NCI-H774 (cell line): ENCODE measurements around the gene PAXX.

Experiments used
- DNase-seq: peaks from one replicate; lab custom pipeline; 2025; lab: John Stamatoyannopoulos, UW

Gene PAXX

GRCh38 chr9:136991993-136992818 lies at the start of gene PAXX:
Gene PAXX (plus strand): TSS chr9:136992422. CDS start chr9:136992444, 22 bp downstream.
- peak; percentile 88 for DNase-seq

DNA sequence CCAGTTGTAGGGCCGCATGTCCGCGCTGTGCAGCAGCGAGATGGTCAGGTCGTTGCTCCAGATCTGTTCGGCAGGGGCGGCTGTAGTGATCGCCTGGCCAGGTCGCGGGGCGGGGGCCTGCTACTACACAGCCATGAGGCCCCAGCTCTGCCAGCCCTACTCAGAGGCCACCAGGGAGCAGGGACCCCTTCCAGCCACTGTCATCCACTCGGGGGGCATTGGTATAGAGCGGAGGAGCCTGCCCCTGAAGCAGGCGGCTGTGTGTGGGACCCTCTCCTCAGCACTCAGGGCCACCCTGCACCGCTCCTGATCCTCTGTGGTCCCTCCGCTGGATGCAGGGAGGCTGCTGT lies 49.4 kb upstream of the PAXX start:
- DNase-seq, result no peak

DNA sequence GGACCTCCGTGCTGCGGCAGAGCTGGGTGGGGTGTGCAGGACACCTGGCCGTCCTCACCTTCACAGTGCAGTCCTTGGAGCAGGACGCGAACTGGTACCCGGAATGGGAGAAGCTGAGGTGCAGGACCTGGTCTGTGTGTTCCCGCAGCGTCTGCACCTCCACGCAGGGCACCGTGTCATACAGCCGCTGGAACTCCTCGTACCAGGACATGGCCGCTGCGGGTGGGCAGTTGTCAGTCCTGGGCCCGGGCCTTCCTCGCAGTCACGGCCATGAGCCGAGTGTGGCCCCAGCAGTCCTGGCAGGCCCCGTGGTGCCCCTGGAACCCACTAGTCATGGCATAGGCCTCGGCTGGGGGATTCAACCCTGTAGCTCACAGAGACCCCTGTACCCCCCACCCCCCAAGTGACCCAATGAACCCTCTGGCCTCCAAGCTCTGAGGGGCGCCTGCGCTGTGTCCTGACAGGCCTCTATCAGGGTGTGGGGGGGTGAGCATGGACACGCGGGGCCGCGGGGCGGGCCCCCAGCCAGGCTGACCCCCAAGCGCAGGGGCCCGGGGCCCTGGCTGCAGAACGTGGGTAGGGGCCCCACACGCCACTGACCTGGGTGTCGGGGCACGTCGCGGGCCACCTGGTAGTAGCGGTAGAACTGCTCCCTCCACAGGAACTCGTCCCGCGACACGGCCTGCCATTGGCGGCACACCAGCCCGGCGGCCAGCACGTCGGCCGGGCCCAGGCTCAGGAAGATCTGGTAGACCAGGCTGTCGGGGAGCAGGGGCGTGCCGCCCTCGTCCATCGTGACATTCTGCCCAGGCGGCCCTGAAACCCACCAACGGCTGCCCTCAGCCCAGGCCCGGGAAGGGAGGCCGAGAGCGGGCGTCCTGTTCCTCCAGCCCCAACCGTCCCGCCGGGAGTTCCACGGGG lies 48.7 kb upstream of the PAXX start:
- no peak for DNase-seq

GRCh38 chr9:136944212-136944518 lies 48.1 kb upstream of the PAXX start:
- no peak for DNase-seq

DNA sequence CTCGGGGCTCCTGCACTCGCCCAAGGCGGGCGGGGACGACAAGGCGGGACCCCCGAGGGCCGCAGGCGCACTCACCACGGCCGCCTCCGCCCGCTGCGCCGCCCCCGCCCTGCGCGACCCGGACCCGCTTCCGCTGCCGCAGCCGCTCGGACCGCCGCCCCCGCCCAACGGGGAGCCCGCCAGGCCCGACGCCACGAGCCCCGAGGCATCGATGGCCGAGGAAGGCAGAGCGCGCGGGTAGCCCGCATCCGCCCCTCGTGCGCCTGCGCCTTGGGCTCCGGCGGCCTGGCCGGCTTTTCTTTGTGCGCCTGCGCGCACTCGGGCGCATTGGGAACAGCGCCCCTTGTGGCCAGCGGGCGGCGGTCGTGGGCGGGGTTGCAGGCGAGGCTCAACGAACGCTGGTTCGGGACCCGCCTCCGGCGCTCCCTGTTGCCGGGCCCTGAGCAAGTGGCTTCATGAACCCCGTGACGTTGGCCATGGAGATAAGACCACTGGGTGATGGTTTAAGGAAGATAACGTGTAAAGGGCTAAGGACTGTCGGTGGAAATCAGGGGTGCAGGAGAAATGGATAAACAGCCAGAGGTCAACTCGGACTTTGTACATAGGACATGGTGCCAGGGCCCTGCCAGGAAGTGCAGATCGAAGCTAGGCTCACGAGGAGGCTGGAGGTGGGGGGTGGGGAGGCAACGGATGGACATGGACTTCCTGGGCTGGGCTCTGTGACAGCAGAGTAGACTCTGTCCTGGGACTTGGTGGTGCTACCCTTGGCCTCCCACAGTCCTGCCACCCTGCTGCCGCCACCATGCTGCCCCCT lies 47.5 kb upstream of the PAXX start, which contains the start of the genes C8G and FBXW5:
Gene C8G (plus strand): TSS at position 725 of the 814 bp plus-strand sequence. CDS start 78 bp downstream, at position 803.
Gene FBXW5 (minus strand): TSS at position 220 of the 814 bp plus-strand sequence. CDS start 655 bp downstream, outside the sequence.
- peak; percentile 97 for DNase-seq

DNA sequence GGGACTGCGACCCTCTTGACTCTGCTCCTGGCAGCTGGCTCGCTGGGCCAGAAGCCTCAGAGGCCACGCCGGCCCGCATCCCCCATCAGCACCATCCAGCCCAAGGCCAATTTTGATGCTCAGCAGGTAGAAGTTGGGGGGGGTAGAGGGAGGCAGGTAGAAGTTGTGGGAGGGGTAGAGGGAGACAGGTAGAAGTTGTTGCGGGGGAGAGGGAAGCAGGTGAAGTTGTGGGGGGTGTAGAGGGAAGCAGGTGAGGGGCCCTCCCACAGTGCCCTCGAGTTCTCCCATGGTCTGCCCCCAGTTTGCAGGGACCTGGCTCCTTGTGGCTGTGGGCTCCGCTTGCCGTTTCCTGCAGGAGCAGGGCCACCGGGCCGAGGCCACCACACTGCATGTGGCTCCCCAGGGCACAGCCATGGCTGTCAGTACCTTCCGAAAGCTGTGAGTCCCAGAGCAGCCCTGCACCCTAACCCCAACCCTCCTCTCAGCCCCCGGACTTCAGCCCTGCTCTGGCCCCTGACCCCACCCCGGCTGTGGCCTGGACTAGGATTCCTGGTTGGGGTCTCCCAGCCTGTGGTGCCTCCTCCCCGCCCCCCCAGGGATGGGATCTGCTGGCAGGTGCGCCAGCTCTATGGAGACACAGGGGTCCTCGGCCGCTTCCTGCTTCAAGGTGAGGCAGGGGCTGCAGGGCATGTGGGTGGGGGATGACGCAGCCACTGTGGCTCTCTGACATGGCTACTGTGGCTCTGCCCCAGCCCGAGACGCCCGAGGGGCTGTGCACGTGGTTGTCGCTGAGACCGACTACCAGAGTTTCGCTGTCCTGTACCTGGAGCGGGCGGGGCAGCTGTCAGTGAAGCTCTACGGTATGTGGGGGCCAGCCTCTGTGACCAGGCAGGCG lies 46.6 kb upstream of the PAXX start:
- DNase-seq, result no peak

- DNase-seq, result no peak
Measured at GRCh38 chr9:136946228-136947027, 45.8 kb upstream of the PAXX start.

DNA sequence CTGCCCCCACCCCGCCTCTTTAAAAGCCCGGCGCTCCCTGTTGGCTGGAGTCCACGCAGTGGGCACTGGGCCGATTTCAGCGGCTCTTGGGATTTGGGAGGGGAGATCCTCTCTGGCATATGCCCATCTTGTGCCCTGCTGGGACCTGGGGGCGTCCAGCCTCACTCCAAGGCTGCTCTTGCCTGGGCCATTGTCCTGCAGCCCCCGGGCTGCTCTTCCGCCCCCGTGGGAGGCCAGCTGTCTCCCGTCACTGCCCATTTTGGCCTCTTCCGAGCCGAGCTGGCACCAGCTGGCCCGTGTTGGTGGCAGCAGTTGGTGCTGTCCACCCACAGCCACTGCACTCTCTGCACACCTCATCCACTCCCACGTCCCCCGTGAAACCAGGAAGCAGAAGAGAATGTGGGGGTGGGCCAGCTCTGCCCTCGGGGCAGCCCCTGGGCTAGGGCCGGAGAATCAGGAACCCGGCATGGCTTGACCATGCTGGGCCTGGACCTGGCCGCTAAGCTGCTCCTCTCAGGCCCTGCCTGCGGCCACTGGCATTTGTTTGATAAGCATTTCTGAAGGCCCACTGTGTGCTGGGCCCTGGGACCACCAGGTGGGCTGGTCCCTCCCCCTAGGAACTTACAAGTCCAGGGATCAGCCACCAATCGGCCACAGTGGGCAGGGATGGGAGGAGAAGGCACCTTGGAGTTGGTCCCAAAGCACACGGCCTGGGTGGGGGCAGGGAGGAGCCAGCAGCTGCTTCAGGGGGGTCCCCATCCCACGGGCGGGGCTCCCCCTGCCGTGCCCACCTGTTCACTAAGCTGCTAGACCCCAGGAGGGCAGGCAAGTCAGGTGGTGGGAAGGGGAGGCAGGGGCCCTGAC lies 45.0 kb upstream of the PAXX start:
- no peak for DNase-seq

- DNase-seq, result peak; percentile 13
Measured at GRCh38 chr9:136947955-136948510, 44.2 kb upstream of the PAXX start.

DNA sequence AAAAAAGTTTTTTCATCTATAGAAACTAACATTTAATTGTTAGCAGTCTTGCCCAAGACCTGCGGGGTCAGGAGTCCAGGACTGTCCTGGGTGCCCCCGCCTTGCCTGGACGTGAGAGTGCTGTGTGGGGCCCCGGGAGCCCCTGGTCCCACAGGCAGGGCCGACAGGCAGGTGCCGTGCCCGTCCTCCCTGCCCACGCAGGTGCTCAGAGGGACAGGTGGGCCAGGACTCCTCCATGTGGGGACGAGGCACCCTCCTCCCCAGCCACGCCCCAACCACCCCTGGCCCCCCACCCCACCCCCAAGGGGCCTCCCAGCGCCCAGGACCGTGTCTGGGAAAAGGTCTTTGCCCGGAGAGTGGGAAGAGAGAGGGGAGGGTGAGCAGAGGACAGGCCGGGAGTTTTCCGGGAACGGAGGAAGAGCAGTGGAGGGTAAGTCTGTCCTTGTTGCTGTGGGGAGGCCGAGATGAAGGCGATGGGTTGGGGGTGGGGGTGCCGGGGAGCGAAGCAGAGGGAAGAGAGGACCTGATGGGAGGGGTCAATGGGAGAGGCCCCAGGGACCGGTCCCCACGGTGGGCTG lies 42.9 kb upstream of the PAXX start:
- no peak for DNase-seq

DNA sequence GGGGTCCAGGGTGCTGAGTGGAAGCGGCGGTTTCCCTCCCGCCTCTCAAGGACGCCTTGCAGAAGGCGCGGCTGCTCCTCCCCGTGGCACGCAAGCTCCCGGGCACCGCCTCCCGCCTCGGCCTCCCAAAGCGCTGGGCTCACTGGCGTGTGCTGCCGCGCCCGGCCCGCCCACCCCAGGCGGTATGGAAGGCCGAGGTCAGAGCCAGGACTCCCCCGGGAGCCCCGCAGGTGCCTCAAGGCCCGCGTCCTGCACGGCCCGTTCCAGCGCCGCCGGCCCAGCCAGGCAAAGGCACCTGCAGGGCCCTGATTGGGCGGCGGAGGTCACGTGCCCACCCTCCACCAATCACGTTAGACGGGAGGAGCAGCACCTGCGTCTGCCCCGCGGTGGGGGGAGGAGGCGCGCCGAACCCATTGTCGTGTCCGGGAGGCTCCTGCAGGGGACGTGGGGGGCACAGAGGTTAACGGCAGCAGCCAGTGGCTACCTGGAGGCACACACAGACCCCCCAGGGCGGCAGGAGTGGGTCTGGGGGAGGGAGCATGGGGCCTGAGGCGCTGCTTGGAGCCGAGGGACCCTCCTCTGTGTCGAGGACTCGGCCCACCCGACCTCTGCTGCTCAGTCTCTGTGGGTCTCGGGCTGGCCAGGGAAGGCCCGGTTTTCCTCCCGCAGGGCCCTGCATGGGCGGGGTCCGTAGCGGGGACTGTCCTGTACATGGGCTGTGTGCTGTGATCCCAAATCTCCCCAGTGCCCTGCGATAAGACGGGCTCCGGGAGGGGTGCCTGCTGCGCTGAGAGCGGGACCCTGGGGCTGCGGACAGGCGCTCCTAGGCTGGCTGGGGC lies 42.2 kb upstream of the PAXX start:
- peak; percentile 98 for DNase-seq

GRCh38 chr9:136950656-136951276 lies 41.5 kb upstream of the PAXX start:
- DNase-seq, result no peak

- no peak for DNase-seq
Measured at GRCh38 chr9:136951541-136952320, 40.5 kb upstream of the PAXX start, which contains the start of gene LCN12. Gene LCN12 (plus strand): TSS chr9:136952273. CDS start chr9:136952328, 55 bp downstream.

DNA sequence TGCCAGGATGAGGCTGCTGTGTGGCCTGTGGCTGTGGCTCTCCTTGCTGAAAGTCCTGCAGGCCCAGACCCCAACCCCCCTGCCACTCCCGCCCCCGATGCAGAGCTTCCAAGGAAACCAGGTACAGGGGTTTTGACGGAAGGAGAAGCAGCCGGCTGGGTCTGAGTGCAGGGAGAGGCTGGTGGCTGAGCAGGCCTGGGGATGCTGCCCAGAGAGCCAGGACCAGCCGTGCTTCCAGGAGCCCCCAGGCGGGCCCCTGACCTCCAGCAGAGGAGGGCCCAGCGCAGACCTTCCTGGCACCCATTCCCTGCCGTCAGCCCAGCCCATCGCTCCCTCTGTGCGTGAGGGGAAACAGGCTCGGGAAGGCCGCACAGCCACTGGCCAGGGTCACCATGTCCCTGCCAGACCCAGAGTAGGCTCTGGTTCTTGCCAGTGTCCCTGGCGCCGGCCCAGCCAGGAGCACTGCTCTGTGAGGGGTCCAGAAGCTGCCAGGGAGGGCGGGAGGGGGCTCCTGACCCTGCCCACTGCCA lies 39.8 kb upstream of the PAXX start:
- no peak for DNase-seq

- DNase-seq, result no peak
Measured at GRCh38 chr9:136952876-136953770, 39.1 kb upstream of the PAXX start.
